Right ventricle myocardium superior (tissue), 1 donor: ENCODE results near the gene ASGR2. TPM values are rescaled to one million over a fixed set of nuclear protein-coding genes. Genes with fewer than 3 reads are reported as not detected.
"Not testable (repeated sequence)": the region's sequence is repeated elsewhere in the genome, so short reads cannot be mapped to it uniquely, and the experiment has no call there.

Experiments
- ATAC-seq: fragments of 200-7000 bp; cut with Tn5 transposase; one replicate; pipeline ENCODE4 v1.9.1; 2020; ENCODE audit warnings: mild to moderate bottlenecking; ENCODE audit not compliant: poor library complexity
- DNase-seq: peaks from one replicate; pipeline ENCODE4 v3.0.0-alpha.2; 2020
- intact Hi-C: fragments of 100-400 bp; cut with DNase I; formaldehyde crosslinking; loops from one replicate; pipeline ENCODE4 v1.11.2; 2022
- total RNA-seq: library from RNA; stranded (reverse); fragmentation: NEBNext Ultra II Directional; extraction: Animal tissue kit (Norgen Biotek cat#: 25700); gene quantifications from one replicate; pipeline ENCODE4 v1.2.1, GENCODE V29; 2021
- donor health status: DM: no; HTN: yes; CAD: no; lungs with severe emphysema.

Gene ASGR2
- total RNA-seq, 1 donor from 2014 or later: 0.40 TPM

- DNase-seq (no peak), ATAC-seq (no peak)
- intact Hi-C loops: no loop called here
Observed at GRCh38 chr17:7107795-7108559, 6.6 kb downstream of the ASGR2 start.

- no peak for ATAC-seq
- no peak for DNase-seq
- intact Hi-C loops: no loop called here
Observed at GRCh38 chr17:7107012-7107754, 7.4 kb downstream of the ASGR2 start.

GRCh38 chr17:7102421-7102820 is 12.2 kb downstream of the ASGR2 start:
- no peak for DNase-seq
- ATAC-seq: no peak
- intact Hi-C loops: no loop called here

- DNase-seq (peak; percentile 17), ATAC-seq (no peak)
- intact Hi-C loops: no loop called here
Observed at GRCh38 chr17:7101531-7101930, 13.1 kb downstream of the ASGR2 start.

GRCh38 chr17:7100641-7101379 is 13.8 kb downstream of the ASGR2 start:
- peak; percentile 30 for DNase-seq
- intact Hi-C loops: not testable (repeated sequence)

GRCh38 chr17:7098802-7099459 is 15.7 kb downstream of the ASGR2 start:
- DNase-seq (peak; percentile 29), ATAC-seq (no peak)
- intact Hi-C loops: no loop called here

More at GRCh38 chr17:7100641-7101379, 13.8 kb downstream of the ASGR2 start:
- not testable (repeated sequence) for ATAC-seq

GRCh38 chr17:7097940-7098339 is 16.7 kb downstream of the ASGR2 start:
- DNase-seq (no peak), ATAC-seq (no peak)
- intact Hi-C loops: no loop called here

GRCh38 chr17:7095625-7096024 is 19.0 kb downstream of the ASGR2 start:
- DNase-seq (no peak), ATAC-seq (peak; percentile 48)
- intact Hi-C loops: no loop called here

GRCh38 chr17:7094652-7095019 is 20.0 kb downstream of the ASGR2 start:
- ATAC-seq (no peak), DNase-seq (no peak)
- intact Hi-C loops: no loop called here

GRCh38 chr17:7091311-7092005 is 23.2 kb downstream of the ASGR2 start:
- DNase-seq, intact Hi-C loops, ATAC-seq: not testable (repeated sequence)

- DNase-seq, ATAC-seq: not testable (repeated sequence)
Observed at GRCh38 chr17:7089570-7089969, 25.1 kb downstream of the ASGR2 start.

GRCh38 chr17:7088442-7088841 is 26.2 kb downstream of the ASGR2 start:
- DNase-seq, ATAC-seq, intact Hi-C loops: not testable (repeated sequence)

More at GRCh38 chr17:7089570-7089969, 25.1 kb downstream of the ASGR2 start:
- intact Hi-C loops: not testable (repeated sequence)

GRCh38 chr17:7084088-7084487 is 30.5 kb downstream of the ASGR2 start:
- no peak for DNase-seq
- intact Hi-C loops: no loop called here
- no peak for ATAC-seq

- ATAC-seq: no peak
- intact Hi-C loops: no loop called here
- no peak for DNase-seq
Observed at GRCh38 chr17:7083592-7083991, 31.0 kb downstream of the ASGR2 start.

GRCh38 chr17:7081341-7082062 is 33.1 kb downstream of the ASGR2 start:
- DNase-seq (peak; percentile 53), ATAC-seq (no peak)
- intact Hi-C loops: no loop called here

GRCh38 chr17:7080456-7081041 is 34.1 kb downstream of the ASGR2 start:
- intact Hi-C loops: no loop called here
- ATAC-seq (peak; percentile 89), DNase-seq (peak; percentile 76)
